Activated CD8-positive, alpha-beta T cell treated with anti-CD3 and anti-CD28 coated beads for 36 hours (primary cell): ENCODE data around the gene ATRNL1. TPM values are rescaled to one million over a fixed set of nuclear protein-coding genes. Genes with fewer than 3 reads are reported as not detected.

ENCODE experiments used
- ATAC-seq: fragments of 200-7000 bp; cut with Tn5 transposase; one replicate; pipeline ENCODE4 v1.10.0; 2021; ENCODE audit warnings: mild to moderate bottlenecking, moderate library complexity
- CTCF ChIA-PET: fragments of 350-600 bp; sonication (Branson Sonifier 250); formaldehyde crosslinking; loops from one replicate; lab custom pipeline; 2021; ENCODE audit warnings: antibody characterized with exemption; lab: Charles Lee
- POLR2A ChIA-PET: fragments of 350-600 bp; sonication (Branson Sonifier 250); formaldehyde crosslinking; loops from one replicate; lab custom pipeline; 2021; ENCODE audit warnings: antibody characterized with exemption; lab: Charles Lee
- DNase-seq: peaks from one replicate; pipeline ENCODE4 v3.0.0-alpha.2; 2020
- H3K27ac Mint-ChIP-seq: one replicate; pipeline ENCODE4 v1.8.0; 2021; ENCODE audit warnings: mild to moderate bottlenecking, mixed read lengths
- H3K27me3 Mint-ChIP-seq: one replicate; pipeline ENCODE4 v1.8.0; 2021; ENCODE audit warnings: mixed read lengths
- H3K36me3 Mint-ChIP-seq: one replicate; pipeline ENCODE4 v1.8.0; 2021; ENCODE audit warnings: low read depth, mixed read lengths
- H3K4me1 Mint-ChIP-seq: one replicate; pipeline ENCODE4 v1.8.0; 2021; ENCODE audit warnings: low read depth, mixed read lengths
- H3K4me3 Mint-ChIP-seq: one replicate; pipeline ENCODE4 v1.8.0; 2021; ENCODE audit warnings: mild to moderate bottlenecking, moderate library complexity, mixed read lengths
- H3K9me3 Mint-ChIP-seq: one replicate; pipeline ENCODE4 v1.8.0; 2021; ENCODE audit warnings: mixed read lengths
- CTCF ChIP-seq: fragments of 200-600 bp; IDR thresholded peaks from one replicate; pipeline ENCODE4 v1.8.0; 2022; ENCODE audit warnings: antibody characterized with exemption, mild to moderate bottlenecking
- intact Hi-C: fragments of 100-400 bp; cut with micrococcal nuclease; formaldehyde crosslinking; loops from one replicate; pipeline ENCODE4 v1.10.0; 2022
- total RNA-seq, 2 experiments: library from RNA; stranded (reverse); gene quantifications; one replicate each; pipeline ENCODE4 v1.2.3, GENCODE V29; 2021

ATRNL1 gene
- total RNA-seq, 2 experiments from 2014 or later: not detected

- Mint-ChIP-seq H3K27me3 (no peaks in the 10 kb centered on the region), H3K27ac (no peak overlapping the region), H3K4me3 (no peak overlapping the region), H3K36me3 (no peaks in the 10 kb centered on the region), H3K9me3 (no peaks in the 10 kb centered on the region), H3K4me1 (no peaks in the 10 kb centered on the region)
- POLR2A ChIA-PET: no interaction called here
- intact Hi-C loops: no loop called here
- CTCF ChIA-PET: no interaction called here
- no peak for DNase-seq
- no peak for ATAC-seq
- no peak for TF ChIP-seq CTCF
Measured at GRCh38 chr10:115710136-115710535, 617.0 kb downstream of the ATRNL1 start.

- intact Hi-C loops: no loop called here
- Mint-ChIP-seq H3K4me1 (no peaks in the 10 kb centered on the region), H3K36me3 (no peaks in the 10 kb centered on the region), H3K9me3 (no peaks in the 10 kb centered on the region), H3K4me3 (no peak overlapping the region), H3K27ac (no peak overlapping the region), H3K27me3 (no peaks in the 10 kb centered on the region)
- ATAC-seq (no peak), DNase-seq (no peak)
- ChIA-PET CTCF (no interaction called here), POLR2A (no interaction called here)
- TF ChIP-seq CTCF: no peak
Measured at GRCh38 chr10:115711306-115711705, 618.1 kb downstream of the ATRNL1 start.

GRCh38 chr10:115720121-115720520 lies 627.0 kb downstream of the ATRNL1 start:
- ChIA-PET POLR2A (no interaction called here), CTCF (no interaction called here)

DNA sequence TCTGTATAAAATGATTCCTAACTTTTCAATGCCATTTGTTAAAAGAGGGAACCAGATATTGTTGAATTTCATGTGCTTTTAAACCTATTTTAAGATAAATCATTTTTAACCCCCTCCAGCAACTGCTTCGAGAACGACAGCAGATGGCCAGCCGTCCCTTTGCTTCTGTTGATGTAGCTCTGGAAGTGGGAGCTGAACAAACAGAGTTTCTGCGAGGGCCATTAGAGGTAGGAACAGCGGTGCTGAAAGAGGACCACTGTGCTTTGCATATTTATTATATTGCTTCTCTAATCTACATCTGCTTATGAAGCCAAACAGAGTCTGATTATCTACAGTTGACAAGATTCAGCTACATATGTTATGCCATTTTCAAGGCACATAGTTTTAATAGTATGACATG lies 634.0 kb downstream of the ATRNL1 start:
- DNase-seq (no peak), ATAC-seq (no peak)
- ChIA-PET CTCF (interaction anchor here (0.7 to 0.8 kb wide), 2 partner anchors 12 to 77 kb away, joined by 3 read pairs; no protein-coding TSS in a partner anchor), POLR2A (no interaction called here)
- Mint-ChIP-seq H3K27ac (no peak overlapping the region), H3K36me3 (no peaks in the 10 kb centered on the region), H3K4me1 (no peaks in the 10 kb centered on the region), H3K4me3 (no peak overlapping the region), H3K27me3 (no peaks in the 10 kb centered on the region), H3K9me3 (peaks cover 2% of the 10 kb centered on the region)
- no peak for TF ChIP-seq CTCF
- intact Hi-C loops: no loop called here

More at GRCh38 chr10:115720121-115720520, 627.0 kb downstream of the ATRNL1 start:
- no peaks in the 10 kb centered on the region for H3K27me3 Mint-ChIP-seq
- no peak for TF ChIP-seq CTCF
- no peaks in the 10 kb centered on the region for H3K36me3 Mint-ChIP-seq
- no peak for DNase-seq
- no peaks in the 10 kb centered on the region for H3K4me1 Mint-ChIP-seq
- H3K9me3 Mint-ChIP-seq: no peaks in the 10 kb centered on the region
- intact Hi-C loops: no loop called here
- H3K27ac Mint-ChIP-seq: no peak overlapping the region
- no peak overlapping the region for H3K4me3 Mint-ChIP-seq
- ATAC-seq: no peak

GRCh38 chr10:115744089-115744488 lies 650.9 kb downstream of the ATRNL1 start:
- ATAC-seq (no peak), DNase-seq (no peak)
- CTCF ChIA-PET: no interaction called here
- no peaks in the 10 kb centered on the region for H3K27me3 Mint-ChIP-seq
- intact Hi-C loops: no loop called here
- no peaks in the 10 kb centered on the region for H3K4me1 Mint-ChIP-seq
- no peaks in the 10 kb centered on the region for H3K36me3 Mint-ChIP-seq
- H3K4me3 Mint-ChIP-seq: no peak overlapping the region
- H3K27ac Mint-ChIP-seq: no peak overlapping the region
- POLR2A ChIA-PET: no interaction called here
- TF ChIP-seq CTCF: no peak
- H3K9me3 Mint-ChIP-seq: no peaks in the 10 kb centered on the region
